ENCODE measurements around the gene GNRHR.

Gene GNRHR

GRCh38 chr4:67725132-67725531, 29.1 kb downstream of the GNRHR start:
- Histone ChIP-seq H3K4me1 (ENCODE audit: control insufficient read depth, insufficient read depth, low read length) (no peaks in the 10 kb centered on the region), H3K27me3 (ENCODE audit: control insufficient read depth, insufficient read depth, low read length) (no peaks in the 10 kb centered on the region), H3K4me3 (ENCODE audit: low read length) (no peak overlapping the region), H3K9me3 (ENCODE audit: control insufficient read depth, low read length) (no peaks in the 10 kb centered on the region), H3K36me3 (ENCODE audit: control insufficient read depth, insufficient read depth, low read length) (no peaks in the 10 kb centered on the region), H3K9ac (ENCODE audit: low read length) (no peak overlapping the region)

- Histone ChIP-seq H3K9me3 (ENCODE audit: control insufficient read depth, low read length) (no peaks in the 10 kb centered on the region), H3K4me1 (ENCODE audit: control insufficient read depth, insufficient read depth, low read length) (no peaks in the 10 kb centered on the region), H3K27me3 (ENCODE audit: control insufficient read depth, insufficient read depth, low read length) (no peaks in the 10 kb centered on the region), H3K9ac (ENCODE audit: low read length) (no peak overlapping the region), H3K4me3 (ENCODE audit: low read length) (no peak overlapping the region), H3K36me3 (ENCODE audit: control insufficient read depth, insufficient read depth, low read length) (no peaks in the 10 kb centered on the region)
These were observed 30.2 kb downstream of the GNRHR start for GRCh38 chr4:67723949-67724348.

GRCh38 chr4:67723341-67723740, 30.8 kb downstream of the GNRHR start:
- H3K36me3 ChIP-seq (ENCODE audit: control insufficient read depth, insufficient read depth, low read length): no peaks in the 10 kb centered on the region
- no peaks in the 10 kb centered on the region for H3K27me3 ChIP-seq (ENCODE audit: control insufficient read depth, insufficient read depth, low read length)
- H3K9ac ChIP-seq (ENCODE audit: low read length): no peak overlapping the region
- H3K4me1 ChIP-seq (ENCODE audit: control insufficient read depth, insufficient read depth, low read length): no peaks in the 10 kb centered on the region
- H3K9me3 ChIP-seq (ENCODE audit: control insufficient read depth, low read length): no peaks in the 10 kb centered on the region
- H3K4me3 ChIP-seq (ENCODE audit: low read length): no peak overlapping the region

- Histone ChIP-seq H3K9ac (ENCODE audit: low read length) (no peak overlapping the region), H3K27me3 (ENCODE audit: control insufficient read depth, insufficient read depth, low read length) (no peaks in the 10 kb centered on the region), H3K4me1 (ENCODE audit: control insufficient read depth, insufficient read depth, low read length) (no peaks in the 10 kb centered on the region), H3K9me3 (ENCODE audit: control insufficient read depth, low read length) (no peaks in the 10 kb centered on the region), H3K36me3 (ENCODE audit: control insufficient read depth, insufficient read depth, low read length) (no peaks in the 10 kb centered on the region), H3K4me3 (ENCODE audit: low read length) (no peak overlapping the region)
These were observed 32.2 kb downstream of the GNRHR start for GRCh38 chr4:67721770-67722597.

- Histone ChIP-seq H3K36me3 (ENCODE audit: control insufficient read depth, insufficient read depth, low read length) (no peaks in the 10 kb centered on the region), H3K9ac (ENCODE audit: low read length) (no peak overlapping the region), H3K27me3 (ENCODE audit: control insufficient read depth, insufficient read depth, low read length) (no peaks in the 10 kb centered on the region), H3K4me3 (ENCODE audit: low read length) (no peak overlapping the region), H3K9me3 (ENCODE audit: control insufficient read depth, low read length) (no peaks in the 10 kb centered on the region), H3K4me1 (ENCODE audit: control insufficient read depth, insufficient read depth, low read length) (no peaks in the 10 kb centered on the region)
These were observed 32.8 kb downstream of the GNRHR start for GRCh38 chr4:67721315-67721769.

- H3K36me3 ChIP-seq (ENCODE audit: control insufficient read depth, insufficient read depth, low read length): no peaks in the 10 kb centered on the region
- H3K4me3 ChIP-seq (ENCODE audit: low read length): no peak overlapping the region
- no peaks in the 10 kb centered on the region for H3K27me3 ChIP-seq (ENCODE audit: control insufficient read depth, insufficient read depth, low read length)
- H3K4me1 ChIP-seq (ENCODE audit: control insufficient read depth, insufficient read depth, low read length): no peaks in the 10 kb centered on the region
- H3K9me3 ChIP-seq (ENCODE audit: control insufficient read depth, low read length): no peaks in the 10 kb centered on the region
- no peak overlapping the region for H3K9ac ChIP-seq (ENCODE audit: low read length)
These were observed 34.1 kb downstream of the GNRHR start for GRCh38 chr4:67719953-67720617.

- H3K4me1 ChIP-seq (ENCODE audit: control insufficient read depth, insufficient read depth, low read length): no peaks in the 10 kb centered on the region
- no peaks in the 10 kb centered on the region for H3K27me3 ChIP-seq (ENCODE audit: control insufficient read depth, insufficient read depth, low read length)
- H3K9me3 ChIP-seq (ENCODE audit: control insufficient read depth, low read length): no peaks in the 10 kb centered on the region
- no peak overlapping the region for H3K4me3 ChIP-seq (ENCODE audit: low read length)
- H3K9ac ChIP-seq (ENCODE audit: low read length): no peak overlapping the region
- no peaks in the 10 kb centered on the region for H3K36me3 ChIP-seq (ENCODE audit: control insufficient read depth, insufficient read depth, low read length)
These were observed 35.3 kb downstream of the GNRHR start for GRCh38 chr4:67718848-67719247.

- no peaks in the 10 kb centered on the region for H3K9me3 ChIP-seq (ENCODE audit: control insufficient read depth, low read length)
- no peaks in the 10 kb centered on the region for H3K27me3 ChIP-seq (ENCODE audit: control insufficient read depth, insufficient read depth, low read length)
- H3K9ac ChIP-seq (ENCODE audit: low read length): no peak overlapping the region
- H3K36me3 ChIP-seq (ENCODE audit: control insufficient read depth, insufficient read depth, low read length): no peaks in the 10 kb centered on the region
- peaks cover 4% of the 10 kb centered on the region for H3K4me1 ChIP-seq (ENCODE audit: control insufficient read depth, insufficient read depth, low read length)
- H3K4me3 ChIP-seq (ENCODE audit: low read length): no peak overlapping the region
These were observed 36.6 kb downstream of the GNRHR start for GRCh38 chr4:67717586-67717985.

GRCh38 chr4:67714955-67715354, 39.2 kb downstream of the GNRHR start:
- Histone ChIP-seq H3K4me1 (ENCODE audit: control insufficient read depth, insufficient read depth, low read length) (peaks cover 4% of the 10 kb centered on the region), H3K4me3 (ENCODE audit: low read length) (no peak overlapping the region), H3K9me3 (ENCODE audit: control insufficient read depth, low read length) (no peaks in the 10 kb centered on the region), H3K27me3 (ENCODE audit: control insufficient read depth, insufficient read depth, low read length) (no peaks in the 10 kb centered on the region), H3K9ac (ENCODE audit: low read length) (no peak overlapping the region), H3K36me3 (ENCODE audit: control insufficient read depth, insufficient read depth, low read length) (no peaks in the 10 kb centered on the region)

GRCh38 chr4:67714248-67714583, 40.0 kb downstream of the GNRHR start:
- Histone ChIP-seq H3K9ac (ENCODE audit: low read length) (no peak overlapping the region), H3K9me3 (ENCODE audit: control insufficient read depth, low read length) (no peaks in the 10 kb centered on the region), H3K4me3 (ENCODE audit: low read length) (no peak overlapping the region), H3K27me3 (ENCODE audit: control insufficient read depth, insufficient read depth, low read length) (no peaks in the 10 kb centered on the region), H3K4me1 (ENCODE audit: control insufficient read depth, insufficient read depth, low read length) (peaks cover 4% of the 10 kb centered on the region), H3K36me3 (ENCODE audit: control insufficient read depth, insufficient read depth, low read length) (no peaks in the 10 kb centered on the region)

- Histone ChIP-seq H3K36me3 (ENCODE audit: control insufficient read depth, insufficient read depth, low read length) (no peaks in the 10 kb centered on the region), H3K27me3 (ENCODE audit: control insufficient read depth, insufficient read depth, low read length) (no peaks in the 10 kb centered on the region), H3K4me1 (ENCODE audit: control insufficient read depth, insufficient read depth, low read length) (peaks cover 4% of the 10 kb centered on the region), H3K9ac (ENCODE audit: low read length) (no peak overlapping the region), H3K4me3 (ENCODE audit: low read length) (no peak overlapping the region), H3K9me3 (ENCODE audit: control insufficient read depth, low read length) (no peaks in the 10 kb centered on the region)
These were observed 40.5 kb downstream of the GNRHR start for GRCh38 chr4:67713529-67714247.
